ENCODE data around the gene CTIF. TPM values are rescaled to one million over a fixed set of nuclear protein-coding genes. Genes with fewer than 3 reads are reported as not detected.

The CTIF gene
- total RNA-seq, 1 donor from 2014 or later, result 26.4 TPM

GRCh38 chr18:48540251-48541025 is 1.6 kb downstream of the CTIF start:
- H3K4me3 Mint-ChIP-seq (ENCODE audit: low read depth), result peak overlapping the region; percentile 82
- H3K27me3 Mint-ChIP-seq, result peaks cover 20% of the 10 kb centered on the region
- H3K36me3 Mint-ChIP-seq (ENCODE audit: insufficient read depth), result no peaks in the 10 kb centered on the region
- DNase-seq (ENCODE audit: low spot score, unreplicated experiment), result peak; percentile 34
- peak; percentile 47 for TF ChIP-seq CTCF (IDR thresholded peaks at IDR 0.05; ENCODE audit: unreplicated experiment)
- no peaks in the 10 kb centered on the region for H3K9me3 Mint-ChIP-seq (ENCODE audit: low read depth)
- peak overlapping the region; percentile 37 for H3K27ac Mint-ChIP-seq
- H3K4me1 Mint-ChIP-seq (ENCODE audit: low read depth), result peaks cover 24% of the 10 kb centered on the region

GRCh38 chr18:48541026-48541746 is 2.4 kb downstream of the CTIF start:
- Mint-ChIP-seq H3K4me3 (ENCODE audit: low read depth) (peak overlapping the region; percentile 82), H3K27me3 (peaks cover 23% of the 10 kb centered on the region), H3K4me1 (ENCODE audit: low read depth) (peaks cover 29% of the 10 kb centered on the region), H3K36me3 (ENCODE audit: insufficient read depth) (no peaks in the 10 kb centered on the region), H3K9me3 (ENCODE audit: low read depth) (no peaks in the 10 kb centered on the region), H3K27ac (peak overlapping the region; percentile 56)
- TF ChIP-seq CTCF (IDR thresholded peaks at IDR 0.05; ENCODE audit: unreplicated experiment), result no peak
- peak; percentile 49 for DNase-seq (ENCODE audit: low spot score, unreplicated experiment)

GRCh38 chr18:48541747-48542400 is 3.0 kb downstream of the CTIF start:
- Mint-ChIP-seq H3K4me3 (ENCODE audit: low read depth) (peak overlapping the region; percentile 82), H3K36me3 (ENCODE audit: insufficient read depth) (no peaks in the 10 kb centered on the region), H3K4me1 (ENCODE audit: low read depth) (peaks cover 29% of the 10 kb centered on the region), H3K9me3 (ENCODE audit: low read depth) (no peaks in the 10 kb centered on the region), H3K27me3 (peaks cover 29% of the 10 kb centered on the region), H3K27ac (no peak overlapping the region)
- TF ChIP-seq CTCF (IDR thresholded peaks at IDR 0.05; ENCODE audit: unreplicated experiment), result no peak
- no peak for DNase-seq (ENCODE audit: low spot score, unreplicated experiment)

DNA sequence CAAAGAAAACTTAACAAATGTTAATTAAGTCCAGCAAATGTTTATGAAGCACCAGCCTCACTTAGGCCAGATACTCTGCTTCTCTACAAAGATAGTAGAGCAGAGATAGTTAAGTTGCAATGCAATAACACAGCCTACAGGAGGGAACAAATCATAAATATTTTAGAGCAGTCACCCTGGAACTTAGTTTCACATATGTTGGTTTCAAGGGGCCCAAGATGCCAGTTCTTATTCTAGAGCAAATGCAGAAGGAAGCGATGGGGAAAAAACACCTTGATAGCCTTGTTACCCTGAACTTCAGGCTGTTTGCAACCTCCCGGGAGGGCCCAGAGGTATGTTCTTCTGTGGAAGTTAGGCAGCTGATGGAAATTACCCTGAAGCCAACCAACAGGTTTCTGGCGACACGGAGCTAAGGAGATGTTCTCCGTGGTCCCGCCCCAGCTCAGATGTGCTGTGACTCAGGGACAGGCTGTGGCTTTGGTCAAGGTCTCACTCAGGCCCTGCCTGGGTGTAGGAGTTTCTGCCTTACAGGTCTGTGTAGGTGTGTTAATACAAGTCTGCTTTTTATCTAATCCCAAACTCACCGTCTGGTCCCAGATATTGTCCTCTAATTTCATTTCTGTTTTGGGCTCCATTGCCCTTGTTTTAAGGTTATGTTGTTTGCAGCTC is 3.8 kb downstream of the CTIF start:
- Mint-ChIP-seq H3K4me3 (ENCODE audit: low read depth) (no peak overlapping the region), H3K4me1 (ENCODE audit: low read depth) (peaks cover 29% of the 10 kb centered on the region), H3K9me3 (ENCODE audit: low read depth) (no peaks in the 10 kb centered on the region), H3K27me3 (peaks cover 29% of the 10 kb centered on the region), H3K27ac (peak overlapping the region; percentile 10), H3K36me3 (ENCODE audit: insufficient read depth) (no peaks in the 10 kb centered on the region)
- no peak for DNase-seq (ENCODE audit: low spot score, unreplicated experiment)
- no peak for TF ChIP-seq CTCF (IDR thresholded peaks at IDR 0.05; ENCODE audit: unreplicated experiment)

GRCh38 chr18:48543228-48543627 is 4.4 kb downstream of the CTIF start:
- Mint-ChIP-seq H3K9me3 (ENCODE audit: low read depth) (no peaks in the 10 kb centered on the region), H3K4me3 (ENCODE audit: low read depth) (no peak overlapping the region), H3K27me3 (peaks cover 29% of the 10 kb centered on the region), H3K4me1 (ENCODE audit: low read depth) (peaks cover 30% of the 10 kb centered on the region), H3K27ac (peak overlapping the region; percentile 10), H3K36me3 (ENCODE audit: insufficient read depth) (no peaks in the 10 kb centered on the region)
- no peak for DNase-seq (ENCODE audit: low spot score, unreplicated experiment)
- no peak for TF ChIP-seq CTCF (IDR thresholded peaks at IDR 0.05; ENCODE audit: unreplicated experiment)
